Ecto neural progenitor cell (in vitro differentiated cells): ENCODE results near the gene HOXA10.

Experiments used
- DNase-seq: peaks from one replicate; pipeline ENCODE4 v3.0.0-alpha.2; 2018; ENCODE audit warnings: low spot score

HOXA10 gene

GRCh38 chr7:27189997-27190748 is 16.1 kb upstream of the HOXA10 start:
- DNase-seq, result no peak

DNA sequence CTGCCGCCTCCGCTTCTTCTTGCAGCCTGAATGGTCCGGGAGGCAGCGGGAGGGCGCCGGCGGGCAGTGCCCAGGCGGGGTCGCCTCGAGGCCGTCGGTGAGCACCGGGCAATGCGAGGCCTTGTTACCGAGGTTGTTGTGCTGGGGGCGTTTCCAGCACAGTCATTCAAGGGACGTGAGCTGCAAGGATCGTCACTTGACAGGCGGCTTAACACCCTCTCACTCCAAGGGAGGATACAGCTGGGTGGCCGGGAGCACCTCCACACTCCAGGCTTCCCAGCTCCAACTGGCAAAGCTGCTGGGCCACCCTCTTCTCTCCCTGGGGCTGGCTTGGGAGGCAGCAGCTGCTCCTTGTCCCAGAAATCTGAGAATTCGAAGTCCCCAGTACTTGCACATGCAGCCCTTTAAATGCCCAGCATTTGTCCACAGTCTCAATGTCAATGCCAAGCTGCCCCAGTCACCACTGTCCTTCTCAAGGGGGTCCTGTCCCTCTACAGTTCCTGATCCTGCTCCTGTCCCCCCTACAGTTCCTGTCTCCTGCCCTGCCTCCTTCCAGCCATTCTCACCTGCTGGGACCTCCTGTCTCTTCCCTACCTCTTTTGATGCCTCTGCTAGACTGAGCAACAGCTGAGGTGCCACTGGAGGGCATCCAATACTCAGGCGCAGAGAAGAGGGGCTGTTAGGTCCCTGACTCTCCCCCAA is 15.3 kb upstream of the HOXA10 start:
- DNase-seq, result no peak

- no peak for DNase-seq
Measured at GRCh38 chr7:27188386-27189294, 14.5 kb upstream of the HOXA10 start.

DNA sequence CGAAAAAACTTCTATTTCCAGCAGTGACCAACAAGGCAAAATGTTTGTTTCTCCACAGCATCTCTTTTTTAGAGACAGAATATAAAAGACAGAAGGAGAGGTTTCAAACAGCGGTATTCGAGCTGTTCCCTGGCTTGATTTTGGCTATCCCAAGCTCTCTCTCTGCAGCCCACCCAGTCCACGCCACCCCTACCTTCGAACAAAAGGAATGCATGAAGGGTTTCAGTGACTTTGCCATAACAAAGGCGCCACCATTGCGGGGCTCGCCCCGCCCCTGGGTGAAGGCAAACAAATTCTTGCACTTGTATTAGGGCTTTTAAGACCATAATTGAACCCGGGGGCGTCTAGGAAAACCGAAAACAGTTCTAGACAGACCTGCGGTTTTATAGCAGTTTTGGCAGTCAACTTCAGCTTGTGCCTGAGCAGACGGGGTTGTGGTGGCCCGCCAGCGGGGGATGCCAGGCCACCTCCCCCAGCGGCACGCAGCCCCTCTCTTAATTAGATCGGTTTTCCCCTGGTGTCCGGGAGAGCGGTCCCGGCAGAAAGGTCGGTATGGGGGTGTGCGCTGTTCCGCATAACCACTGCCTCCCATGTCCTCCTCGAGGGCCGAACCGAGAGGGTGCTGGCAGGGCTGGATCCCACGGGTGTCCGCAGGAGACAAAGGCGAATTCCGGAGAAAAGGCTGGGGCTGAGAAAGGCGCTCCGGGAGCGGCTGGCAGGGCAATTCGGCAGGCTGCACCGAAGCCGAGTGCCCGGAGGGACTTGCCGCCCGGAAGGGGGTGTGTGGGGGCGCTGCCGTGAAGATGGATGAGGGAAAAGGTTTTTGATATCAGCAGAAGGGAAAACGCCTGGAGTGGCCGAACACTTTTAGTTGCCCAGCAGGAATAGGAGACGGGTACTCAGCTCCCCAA is 13.6 kb upstream of the HOXA10 start:
- DNase-seq, result no peak

- DNase-seq, result no peak
Measured at GRCh38 chr7:27186668-27187474, 12.8 kb upstream of the HOXA10 start.

DNA sequence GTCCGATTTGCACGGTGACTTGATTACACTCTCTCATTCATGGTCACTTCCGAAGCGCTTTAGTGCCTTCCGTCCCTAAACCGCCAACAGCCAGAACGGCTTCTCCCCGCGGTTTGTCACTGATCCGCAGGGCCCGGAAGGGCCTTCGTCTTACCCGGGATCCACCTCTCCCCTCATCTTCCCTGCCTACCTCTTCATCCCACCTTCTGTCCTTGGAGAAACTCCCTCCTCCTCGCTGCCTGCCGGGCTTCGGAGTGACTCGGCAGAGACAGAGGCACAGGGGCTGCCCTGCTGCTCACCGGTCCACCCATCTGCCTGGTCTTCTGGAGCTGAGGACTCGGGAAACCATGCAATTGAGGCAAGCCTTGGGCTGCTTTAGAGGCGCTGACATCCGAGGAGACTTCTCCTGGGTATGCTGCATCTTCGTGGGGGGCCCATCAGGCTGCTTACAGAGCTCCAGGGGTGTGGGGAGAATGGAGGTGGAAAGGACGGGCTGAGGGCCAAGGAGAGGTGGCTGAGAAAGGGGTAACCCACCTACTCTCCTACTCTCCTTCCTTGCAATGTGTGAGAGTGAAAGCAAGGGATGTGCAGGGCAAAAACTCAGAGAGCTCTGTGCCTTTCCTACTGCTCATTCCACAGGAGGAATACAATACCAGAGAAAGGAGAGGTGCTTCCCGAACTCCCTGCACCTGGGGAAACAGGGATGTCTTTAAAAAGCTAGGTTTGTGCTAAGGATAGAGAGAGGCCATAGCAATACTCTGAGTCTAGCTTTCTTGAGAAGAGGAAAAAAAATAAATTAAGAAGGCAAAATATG is 11.9 kb upstream of the HOXA10 start:
- no peak for DNase-seq

- no peak for DNase-seq
Measured at GRCh38 chr7:27185013-27185853, 11.1 kb upstream of the HOXA10 start, which contains the start of gene HOXA11. TSS of gene HOXA11 (minus strand) at chr7:27185232. CDS start at chr7:27185144, 88 bp downstream.

DNA sequence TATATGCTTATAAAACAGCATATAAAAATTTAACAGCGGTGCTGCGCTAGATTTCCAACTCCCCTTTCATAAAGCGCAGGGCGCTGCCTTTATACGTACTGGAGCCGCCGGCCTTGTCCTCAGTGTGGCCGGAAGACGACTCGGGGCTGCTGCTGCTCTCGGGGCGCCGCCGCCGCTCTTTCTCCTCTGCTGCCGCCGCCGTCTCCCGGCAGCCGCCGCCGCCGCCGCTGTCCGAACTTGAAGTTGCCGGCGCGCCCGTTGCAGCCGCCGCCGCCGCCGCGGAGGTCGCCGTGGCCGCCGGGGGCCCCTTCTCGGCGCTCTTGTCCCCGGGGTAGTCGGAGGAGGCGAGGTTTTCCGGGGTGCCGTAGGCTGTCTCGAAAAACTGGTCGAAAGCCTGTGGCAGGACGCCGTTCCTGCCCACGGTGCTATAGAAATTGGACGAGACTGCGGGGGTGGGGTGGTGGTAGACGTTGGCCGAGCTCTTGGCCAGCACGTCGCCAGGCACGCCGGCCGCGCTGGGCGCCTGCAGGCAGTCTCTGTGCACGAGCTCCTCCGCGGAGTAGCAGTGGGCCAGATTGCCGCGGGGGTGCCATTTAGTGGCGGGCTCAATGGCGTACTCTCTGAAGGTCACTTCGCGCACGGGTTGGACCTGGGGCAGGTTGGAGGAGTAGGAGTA is 10.4 kb upstream of the HOXA10 start:
- no peak for DNase-seq

- no peak for DNase-seq
Measured at GRCh38 chr7:27183682-27184336, 9.7 kb upstream of the HOXA10 start.

GRCh38 chr7:27182861-27183681 is 9.0 kb upstream of the HOXA10 start:
- no peak for DNase-seq

- DNase-seq, result no peak
Measured at GRCh38 chr7:27182285-27182841, 8.2 kb upstream of the HOXA10 start.

DNA sequence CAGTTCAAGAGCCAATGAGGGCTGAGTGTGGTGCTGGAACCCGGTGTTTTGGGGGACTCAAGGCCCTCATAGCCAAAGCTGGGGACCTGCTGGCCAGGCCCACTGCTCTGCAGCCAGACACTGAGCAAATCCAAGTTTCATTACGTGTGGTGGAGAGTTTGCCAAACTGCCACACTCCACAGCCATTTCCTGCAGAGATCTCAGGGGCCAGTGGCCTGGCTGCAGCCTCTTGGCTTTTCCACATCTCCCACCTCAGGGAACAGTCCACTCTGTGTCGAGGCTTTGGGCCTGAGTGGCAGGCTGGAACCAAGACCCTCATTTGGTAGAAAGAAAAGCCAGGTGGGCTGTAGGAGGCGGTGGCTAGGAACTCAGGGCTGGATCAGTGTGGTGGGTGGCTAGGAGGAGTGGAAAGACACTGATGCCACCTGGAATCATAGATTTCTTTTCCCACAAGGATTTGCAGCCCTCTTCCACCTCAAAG is 7.7 kb upstream of the HOXA10 start:
- no peak for DNase-seq

DNA sequence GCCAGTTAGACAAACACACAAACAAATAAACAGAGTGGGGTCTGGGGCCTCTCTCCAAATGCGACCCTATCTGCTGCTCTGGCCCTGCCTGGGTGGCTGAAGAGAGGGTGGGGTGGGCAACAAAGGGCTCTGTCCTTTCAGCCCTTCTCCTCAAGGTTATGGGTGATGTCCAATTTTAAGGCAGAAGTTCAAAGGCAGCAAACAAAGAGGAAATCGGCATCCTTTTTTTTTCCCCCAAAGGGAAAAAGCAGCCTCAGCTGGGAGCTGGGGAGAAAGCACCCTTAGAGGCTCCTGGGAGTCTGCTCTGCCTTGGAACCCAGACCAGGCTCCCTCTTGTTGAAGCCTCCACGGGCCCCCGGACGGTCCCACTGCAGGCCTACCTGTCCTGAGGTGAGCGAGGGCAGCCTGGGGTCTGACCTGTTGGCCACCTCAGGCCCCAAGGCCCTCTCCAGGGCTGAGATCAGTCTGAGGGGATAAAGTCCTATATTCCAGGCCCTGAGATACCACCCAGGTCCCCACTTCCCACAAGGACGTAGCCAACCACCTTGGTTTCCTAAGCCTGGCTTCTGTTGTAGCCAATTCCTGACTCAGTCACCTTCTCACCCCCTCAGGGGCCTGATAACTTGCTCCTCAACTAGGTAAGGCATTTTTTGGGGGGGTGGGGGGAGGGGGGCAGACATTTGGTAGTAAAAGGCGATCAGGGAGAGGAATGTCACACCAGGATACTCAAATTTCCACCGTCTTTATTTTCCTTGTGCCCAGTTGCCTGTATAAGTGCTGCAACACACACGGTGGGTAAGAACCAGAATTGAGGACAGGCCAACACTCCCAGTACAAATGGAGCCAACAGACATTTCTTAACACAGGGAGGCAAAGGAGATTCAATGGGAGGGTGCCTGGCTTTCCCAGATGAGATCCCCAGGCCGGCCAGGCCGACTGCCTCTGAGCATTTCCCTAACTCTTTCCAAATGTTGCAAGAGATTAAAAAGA is 6.6 kb upstream of the HOXA10 start:
- no peak for DNase-seq

GRCh38 chr7:27179503-27180430 is 5.6 kb upstream of the HOXA10 start:
- no peak for DNase-seq
